H7 (cell line): ENCODE data around the gene SCGB1D2. TPM values are rescaled to one million over a fixed set of nuclear protein-coding genes. Genes with fewer than 3 reads are reported as not detected.

Source experiments
- DNase-seq: peaks from one replicate; pipeline ENCODE4 v3.0.0; 2012
- H3K27me3 ChIP-seq: 2 replicates; pipeline ENCODE4 v1.6.0; 2011; ENCODE audit warnings: mild to moderate bottlenecking, low read length; ENCODE audit not compliant: control insufficient read depth, insufficient read depth
- H3K36me3 ChIP-seq: replicated peaks from 2 replicates; pipeline ENCODE4 v1.5.1; 2011; ENCODE audit warnings: low read length; ENCODE audit not compliant: control insufficient read depth, insufficient read depth
- H3K4me3 ChIP-seq: 2 replicates; pipeline ENCODE4 v1.5.1; 2011; ENCODE audit warnings: low read depth, mild to moderate bottlenecking, control low read depth, low read length, moderate library complexity; ENCODE audit not compliant: insufficient read depth
- total RNA-seq: library from RNA; depleted of rRNA; stranded (reverse); fragments of >200 nt; shearing (Covaris generic); gene quantifications from 2 replicates; pipeline ENCODE4 v1.2.3, GENCODE V29; 2014; rRNA removed

SCGB1D2 gene
- total RNA-seq, 1 experiment from 2014 or later = not detected

DNA sequence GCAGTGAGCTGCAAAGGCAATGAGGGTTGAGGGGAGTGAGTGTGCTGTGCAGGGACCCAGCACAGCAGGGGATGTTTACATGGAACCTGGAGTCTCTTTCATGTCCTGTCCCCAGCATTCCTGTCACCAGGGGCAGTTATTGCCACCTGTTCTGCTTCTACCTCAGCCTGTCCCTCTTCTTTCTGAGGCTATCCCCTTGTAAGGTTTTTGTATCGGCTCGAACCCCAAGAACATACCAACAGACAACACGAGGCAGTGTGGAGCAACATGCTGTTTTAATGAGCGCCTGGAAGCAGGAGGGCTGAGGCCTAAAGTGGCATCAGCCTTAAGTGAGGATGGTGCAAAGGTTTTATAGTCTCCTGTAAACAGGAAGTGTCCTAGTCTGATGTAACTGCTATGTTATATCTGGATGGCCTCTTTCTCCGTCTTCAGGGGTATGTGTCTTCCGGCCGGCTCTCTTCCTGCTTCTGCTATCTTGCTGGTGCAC, 31.8 kb downstream of the SCGB1D2 start:
- no peak overlapping the region for H3K4me3 ChIP-seq
- no peaks in the 10 kb centered on the region for H3K36me3 ChIP-seq
- DNase-seq = peak; percentile 28
- H3K27me3 ChIP-seq = no peaks in the 10 kb centered on the region

GRCh38 chr11:62280452-62280851, 38.4 kb downstream of the SCGB1D2 start:
- no peaks in the 10 kb centered on the region for H3K36me3 ChIP-seq
- H3K27me3 ChIP-seq = no peaks in the 10 kb centered on the region
- DNase-seq = no peak
- H3K4me3 ChIP-seq = no peak overlapping the region

Other genes with a start within 250 kb of the SCGB1D2 start
- gene INCENP, start 118.2 kb upstream of the SCGB1D2 start, total RNA-seq = 96.8 and 107 TPM in 2 replicates
- gene SCGB1D1, start 52.0 kb upstream of the SCGB1D2 start, total RNA-seq = not detected in 2 replicates
- gene SCGB2A1, start 33.6 kb upstream of the SCGB1D2 start, total RNA-seq = not detected in 2 replicates
- gene SCGB2A2, start 27.9 kb downstream of the SCGB1D2 start, total RNA-seq = not detected in 2 replicates
- not detected in 2 replicates for gene SCGB1D4, start 56.8 kb downstream of the SCGB1D2 start, total RNA-seq
- gene ASRGL1, start 95.2 kb downstream of the SCGB1D2 start, total RNA-seq = 46.3 and 56.3 TPM in 2 replicates
- not detected in 2 replicates for gene SCGB1A1, start 176.8 kb downstream of the SCGB1D2 start, total RNA-seq